Heart left ventricle (tissue), 13 donors: ENCODE results near the gene ZNF497.

Experiments used
- CTCF ChIP-seq, 12 donors: fragments of 200-600 bp; sonication (generic) in 4 of 12; IDR thresholded peaks; one replicate each; pipeline versions ENCODE4 v1.5.0 to v1.8.0; 2018 to 2022; ENCODE audit warnings: antibody characterized with exemption in 12 of 12, mild to moderate bottlenecking in 5 of 12
- POLR2A ChIP-seq, 2 donors: fragments of 450-650 bp; IDR thresholded peaks; one replicate each; pipeline ENCODE4 v1.6.1; 2017; ENCODE audit warnings: antibody characterized with exemption in 2 of 2, mild to moderate bottlenecking in 2 of 2, moderate library complexity in 2 of 2
- donor health status: ischemic (EF 13 %, LVEDD 7.1; RV severe dilation, severe dysfunction).
- donor health status: DM: no; HTN: yes; CAD: no.
- donor health status: DM: no; HTN: no; CAD: no.
- donor health status: ischemic (EF 25% LVEDD 6.9; RV normal size, moderate dysfunction).
- donor health status: ischemic (EF 25% LVEDD 5.7; RV mildly dilated, moderate dysfunction).
- donor health status: ischemic (EF 35%, LVEDD 5.7; RV mildly dilated, moderate dysfunction).
- donor health status: nonischemic (EF 11% LVEDD 7.7; RV severe dilation, severe dysfunction).
- donor health status: DM: yes; HTN: yes; CAD: no.
- donor health status: PGD.
- donor health status: ischemic (EF 29% LVEDD 5.4; RV normal size, mild dysfunction).
- donor health status: nonischemic (EF 23%, LVEDD 6.1; RV moderate dilation, normal function).

GRCh38 chr19:58397533-58398037, 35.0 kb upstream of the ZNF497 start:
- TF ChIP-seq CTCF (IDR thresholded peaks at IDR 0.05) (no peak), POLR2A (IDR thresholded peaks at IDR 0.05) (no peak)
